ENCODE data around the gene C1QB. TPM values are rescaled to one million over a fixed set of nuclear protein-coding genes. Genes with fewer than 3 reads are reported as not detected.

C1QB gene
- total RNA-seq, 2 experiments from 2014 or later = not detected

DNA sequence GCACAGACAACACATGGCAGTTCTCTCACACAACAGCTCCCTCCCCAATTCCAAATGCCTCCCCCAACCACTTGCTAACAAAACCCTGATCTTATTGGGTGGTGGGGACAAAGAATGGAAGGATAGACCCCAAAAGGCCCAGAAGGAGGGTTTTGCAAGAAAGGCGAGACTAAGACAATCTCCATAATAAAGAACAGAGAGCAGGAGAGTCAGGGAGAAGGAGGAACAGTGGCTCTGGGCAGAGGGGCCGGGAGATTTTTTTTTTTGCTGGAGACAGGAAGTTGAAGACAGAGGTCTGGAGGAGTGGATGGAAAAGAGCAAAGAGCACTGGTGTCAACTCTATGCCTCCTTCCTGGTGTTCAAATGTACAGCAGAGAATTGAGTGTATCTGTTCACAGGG is 23.1 kb upstream of the C1QB start:
- H3K9me3 Mint-ChIP-seq = no peaks in the 10 kb centered on the region
- peaks cover 27% of the 10 kb centered on the region for H3K27me3 Mint-ChIP-seq
- intact Hi-C loops (cut with micrococcal nuclease) = loop anchor here (10.0 kb wide), 1 partner anchor 495 kb away; no protein-coding TSS in a partner anchor
- no peak overlapping the region for H3K4me3 Mint-ChIP-seq
- POLR2A ChIA-PET = no interaction called here
- ATAC-seq (no peak), DNase-seq (no peak)
- no peaks in the 10 kb centered on the region for H3K4me1 Mint-ChIP-seq (ENCODE audit: low read depth)
- CTCF ChIA-PET = no interaction called here
- no peaks in the 10 kb centered on the region for H3K36me3 Mint-ChIP-seq (ENCODE audit: low read depth)
- H3K27ac Mint-ChIP-seq = no peak overlapping the region
- TF ChIP-seq, protein P1, sequence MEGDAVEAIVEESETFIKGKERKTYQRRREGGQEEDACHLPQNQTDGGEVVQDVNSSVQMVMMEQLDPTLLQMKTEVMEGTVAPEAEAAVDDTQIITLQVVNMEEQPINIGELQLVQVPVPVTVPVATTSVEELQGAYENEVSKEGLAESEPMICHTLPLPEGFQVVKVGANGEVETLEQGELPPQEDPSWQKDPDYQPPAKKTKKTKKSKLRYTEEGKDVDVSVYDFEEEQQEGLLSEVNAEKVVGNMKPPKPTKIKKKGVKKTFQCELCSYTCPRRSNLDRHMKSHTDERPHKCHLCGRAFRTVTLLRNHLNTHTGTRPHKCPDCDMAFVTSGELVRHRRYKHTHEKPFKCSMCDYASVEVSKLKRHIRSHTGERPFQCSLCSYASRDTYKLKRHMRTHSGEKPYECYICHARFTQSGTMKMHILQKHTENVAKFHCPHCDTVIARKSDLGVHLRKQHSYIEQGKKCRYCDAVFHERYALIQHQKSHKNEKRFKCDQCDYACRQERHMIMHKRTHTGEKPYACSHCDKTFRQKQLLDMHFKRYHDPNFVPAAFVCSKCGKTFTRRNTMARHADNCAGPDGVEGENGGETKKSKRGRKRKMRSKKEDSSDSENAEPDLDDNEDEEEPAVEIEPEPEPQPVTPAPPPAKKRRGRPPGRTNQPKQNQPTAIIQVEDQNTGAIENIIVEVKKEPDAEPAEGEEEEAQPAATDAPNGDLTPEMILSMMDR (IDR thresholded peaks at IDR 0.05) = no peak

DNA sequence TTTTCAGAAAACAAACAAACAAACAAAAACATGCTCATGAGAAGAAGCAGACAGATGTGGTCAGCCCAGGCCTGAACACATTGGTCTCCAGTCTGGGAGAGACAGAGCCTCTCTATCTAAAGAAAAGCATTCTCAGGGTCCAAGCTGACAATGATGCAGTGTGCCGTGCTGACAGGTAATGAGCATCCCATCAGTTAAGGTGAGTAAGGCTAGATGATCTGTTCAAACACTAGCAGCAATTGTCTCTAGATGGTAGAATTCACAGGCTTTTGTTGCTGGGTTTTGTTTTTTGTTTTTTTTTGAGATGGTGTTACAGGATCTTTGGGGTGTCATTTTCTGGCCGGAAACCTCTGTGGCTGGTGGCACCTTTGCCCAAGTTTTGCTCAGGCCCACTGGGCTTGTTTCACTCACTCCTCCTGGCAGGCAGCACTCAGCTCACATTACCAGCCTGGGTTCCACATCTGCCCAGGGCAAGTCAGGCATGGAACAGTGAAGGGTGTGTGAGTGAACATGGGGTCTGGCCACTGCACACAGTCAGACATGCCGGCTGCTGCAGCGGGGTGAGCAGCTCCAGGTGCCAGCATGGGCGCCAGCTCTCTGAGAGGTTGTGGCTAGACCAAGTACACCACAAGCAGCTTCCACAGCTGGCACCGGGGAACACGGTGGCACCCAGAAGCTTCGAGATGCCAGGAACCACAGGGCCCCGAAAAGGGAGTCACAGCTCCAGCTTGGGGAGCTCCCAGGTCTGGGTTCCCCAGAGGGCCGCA is 19.2 kb upstream of the C1QB start:
- no peak overlapping the region for H3K4me3 Mint-ChIP-seq
- no peak overlapping the region for H3K27ac Mint-ChIP-seq
- ATAC-seq (no peak), DNase-seq (no peak)
- ChIA-PET CTCF (interaction anchor here (1.3 kb wide), 1 partner anchor 8 kb away, joined by 6 read pairs; no protein-coding TSS in a partner anchor), POLR2A (no interaction called here)
- no peaks in the 10 kb centered on the region for H3K4me1 Mint-ChIP-seq (ENCODE audit: low read depth)
- no peaks in the 10 kb centered on the region for H3K36me3 Mint-ChIP-seq (ENCODE audit: low read depth)
- intact Hi-C loops (cut with micrococcal nuclease) = loop anchor here (10.0 kb wide), 1 partner anchor 499 kb away; no protein-coding TSS in a partner anchor
- peaks cover 21% of the 10 kb centered on the region for H3K27me3 Mint-ChIP-seq
- TF ChIP-seq, protein P1 (IDR thresholded peaks at IDR 0.05) = no peak
- no peaks in the 10 kb centered on the region for H3K9me3 Mint-ChIP-seq

DNA sequence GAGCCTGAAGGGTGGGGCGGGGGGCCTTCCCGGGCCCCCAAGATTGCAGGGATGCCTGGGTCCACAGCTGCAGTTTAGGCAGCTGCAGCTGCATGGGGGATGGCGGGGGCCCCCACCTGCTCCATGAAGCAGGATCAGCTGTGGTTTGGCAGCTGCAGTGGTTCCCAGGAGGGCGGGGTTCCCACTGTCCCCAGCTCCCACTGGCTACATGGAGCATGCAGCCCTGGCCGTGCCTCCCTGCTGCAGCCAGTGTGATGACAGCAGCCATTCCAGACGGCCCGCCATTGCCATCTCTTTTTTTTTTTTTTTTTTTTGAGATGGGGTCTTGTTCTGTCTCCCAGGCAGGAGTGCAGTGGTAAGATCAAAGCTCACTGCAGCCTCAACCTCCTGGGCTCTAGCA is 17.6 kb upstream of the C1QB start:
- Mint-ChIP-seq H3K4me3 (no peak overlapping the region), H3K27me3 (peaks cover 12% of the 10 kb centered on the region), H3K4me1 (ENCODE audit: low read depth) (no peaks in the 10 kb centered on the region), H3K27ac (no peak overlapping the region), H3K36me3 (ENCODE audit: low read depth) (no peaks in the 10 kb centered on the region), H3K9me3 (no peaks in the 10 kb centered on the region)
- TF ChIP-seq, protein P1 (IDR thresholded peaks at IDR 0.05) = no peak
- intact Hi-C loops (cut with micrococcal nuclease) = loop anchor here (10.0 kb wide), 1 partner anchor 501 kb away; no protein-coding TSS in a partner anchor
- ChIA-PET POLR2A (no interaction called here), CTCF (no interaction called here)
- ATAC-seq = no peak
- DNase-seq = no peak

DNA sequence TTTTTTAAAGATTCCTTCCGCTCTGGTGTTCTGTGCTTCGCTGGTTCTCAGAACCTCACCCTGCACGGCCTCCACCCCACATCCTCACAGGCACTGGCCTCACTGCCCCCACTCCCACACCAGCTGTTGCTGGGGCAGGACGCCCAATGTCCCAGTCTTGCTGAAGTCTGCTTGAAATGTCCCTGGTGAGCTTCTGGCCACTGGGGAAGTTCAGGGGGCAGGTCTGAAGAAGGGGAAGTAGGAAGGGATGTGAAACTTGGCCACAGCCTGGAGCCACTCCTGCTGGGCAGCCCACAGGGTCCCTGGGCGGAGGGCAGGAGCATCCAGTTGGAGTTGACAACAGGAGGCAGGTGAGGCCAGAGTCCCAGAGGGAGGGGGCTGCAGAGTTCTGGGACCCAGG is 16.7 kb upstream of the C1QB start, which contains the start of gene C1QA:
C1QA (plus strand) TSS at position 276 of the 400 bp plus-strand sequence. CDS start 989 bp downstream, outside the sequence.
- no peaks in the 10 kb centered on the region for H3K36me3 Mint-ChIP-seq (ENCODE audit: low read depth)
- intact Hi-C loops (cut with micrococcal nuclease) = loop anchor here (10.0 kb wide), 1 partner anchor 502 kb away; no protein-coding TSS in a partner anchor
- no peak within 1 kb of the TSS for H3K4me3 Mint-ChIP-seq
- peaks cover 14% of the 10 kb centered on the region for H3K27me3 Mint-ChIP-seq
- no peaks in the 10 kb centered on the region for H3K4me1 Mint-ChIP-seq (ENCODE audit: low read depth)
- TF ChIP-seq, protein P1 (IDR thresholded peaks at IDR 0.05) = no peak
- POLR2A ChIA-PET = no interaction called here
- no peak within 1 kb of the TSS for H3K27ac Mint-ChIP-seq
- ATAC-seq (no peak), DNase-seq (no peak)
- CTCF ChIA-PET = interaction anchor here (0.6 to 1.6 kb wide), 2 partner anchors 216 to 337 kb away, joined by 3 to 5 read pairs; no protein-coding TSS in a partner anchor
- no peaks in the 10 kb centered on the region for H3K9me3 Mint-ChIP-seq

DNA sequence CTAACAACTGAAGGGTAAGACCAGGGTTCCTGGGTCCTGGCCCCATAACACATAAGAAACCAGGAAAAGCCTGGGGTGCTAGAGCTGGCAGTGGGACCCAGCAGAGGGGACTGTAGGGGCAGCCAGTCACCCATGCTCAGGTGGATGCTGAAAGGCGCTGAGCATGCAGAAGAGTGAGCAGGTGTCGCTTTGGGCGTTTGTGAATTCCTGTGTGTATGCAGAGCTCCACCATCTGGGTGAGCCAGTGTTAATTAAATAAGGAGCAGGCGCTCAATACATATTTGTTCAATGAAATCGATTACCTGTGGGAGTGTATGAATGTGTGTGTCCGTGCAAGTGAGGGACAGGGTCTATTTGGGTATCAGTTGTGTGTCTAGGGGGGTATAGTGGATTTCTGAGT is 16.1 kb upstream of the C1QB start:
- Mint-ChIP-seq H3K27me3 (peaks cover 9% of the 10 kb centered on the region), H3K9me3 (no peaks in the 10 kb centered on the region), H3K4me1 (ENCODE audit: low read depth) (no peaks in the 10 kb centered on the region), H3K36me3 (ENCODE audit: low read depth) (no peaks in the 10 kb centered on the region), H3K4me3 (no peak overlapping the region), H3K27ac (no peak overlapping the region)
- DNase-seq (no peak), ATAC-seq (no peak)
- ChIA-PET CTCF (interaction anchor here (1.6 kb wide), 1 partner anchor 217 kb away, joined by 5 read pairs; no protein-coding TSS in a partner anchor), POLR2A (no interaction called here)
- intact Hi-C loops (cut with micrococcal nuclease) = loop anchor here (10.0 kb wide), 1 partner anchor 502 kb away; no protein-coding TSS in a partner anchor
- TF ChIP-seq, protein P1 (IDR thresholded peaks at IDR 0.05) = no peak

Measured in activated CD8-positive, alpha-beta T cell treated with anti-CD3 and anti-CD28 coated beads for 36 hours (primary cell).